ENCODE measurements around the gene F11R.
A peak's percentile ranks its signal among the peaks of the same experiment; 100 is the strongest.

Gene F11R

GRCh38 chr1:161001525-161001924, 19.4 kb downstream of the F11R start:
- TF ChIP-seq, protein P1, sequence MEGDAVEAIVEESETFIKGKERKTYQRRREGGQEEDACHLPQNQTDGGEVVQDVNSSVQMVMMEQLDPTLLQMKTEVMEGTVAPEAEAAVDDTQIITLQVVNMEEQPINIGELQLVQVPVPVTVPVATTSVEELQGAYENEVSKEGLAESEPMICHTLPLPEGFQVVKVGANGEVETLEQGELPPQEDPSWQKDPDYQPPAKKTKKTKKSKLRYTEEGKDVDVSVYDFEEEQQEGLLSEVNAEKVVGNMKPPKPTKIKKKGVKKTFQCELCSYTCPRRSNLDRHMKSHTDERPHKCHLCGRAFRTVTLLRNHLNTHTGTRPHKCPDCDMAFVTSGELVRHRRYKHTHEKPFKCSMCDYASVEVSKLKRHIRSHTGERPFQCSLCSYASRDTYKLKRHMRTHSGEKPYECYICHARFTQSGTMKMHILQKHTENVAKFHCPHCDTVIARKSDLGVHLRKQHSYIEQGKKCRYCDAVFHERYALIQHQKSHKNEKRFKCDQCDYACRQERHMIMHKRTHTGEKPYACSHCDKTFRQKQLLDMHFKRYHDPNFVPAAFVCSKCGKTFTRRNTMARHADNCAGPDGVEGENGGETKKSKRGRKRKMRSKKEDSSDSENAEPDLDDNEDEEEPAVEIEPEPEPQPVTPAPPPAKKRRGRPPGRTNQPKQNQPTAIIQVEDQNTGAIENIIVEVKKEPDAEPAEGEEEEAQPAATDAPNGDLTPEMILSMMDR (IDR thresholded peaks at IDR 0.05; ENCODE audit: poor library complexity, severe bottlenecking), result no peak
- no peak overlapping the region for H3K4me3 ChIP-seq (ENCODE audit: severe bottlenecking)
- ATAC-seq (ENCODE audit: low read depth) (no peak), DNase-seq (ENCODE audit: low spot score) (no peak)
- H3K9me3 ChIP-seq (ENCODE audit: severe bottlenecking), result no peaks in the 10 kb centered on the region
- no peaks in the 10 kb centered on the region for H3K27me3 ChIP-seq (ENCODE audit: insufficient read depth, poor library complexity, severe bottlenecking)
- H3K36me3 ChIP-seq (ENCODE audit: low read depth), result peaks cover 60% of the 10 kb centered on the region
- H3K27ac ChIP-seq (ENCODE audit: poor library complexity, severe bottlenecking), result no peak overlapping the region
- H3K4me1 ChIP-seq (ENCODE audit: insufficient read depth, poor library complexity, severe bottlenecking), result peaks cover 3% of the 10 kb centered on the region

GRCh38 chr1:161000736-161001480, 20.0 kb downstream of the F11R start:
- DNase-seq (ENCODE audit: low spot score), result no peak
- no peak overlapping the region for H3K4me3 ChIP-seq (ENCODE audit: severe bottlenecking)
- TF ChIP-seq, protein P1 (IDR thresholded peaks at IDR 0.05; ENCODE audit: poor library complexity, severe bottlenecking), result no peak
- H3K27me3 ChIP-seq (ENCODE audit: insufficient read depth, poor library complexity, severe bottlenecking), result no peaks in the 10 kb centered on the region
- ATAC-seq (ENCODE audit: low read depth), result no peak
- H3K4me1 ChIP-seq (ENCODE audit: insufficient read depth, poor library complexity, severe bottlenecking), result peaks cover 9% of the 10 kb centered on the region
- H3K27ac ChIP-seq (ENCODE audit: poor library complexity, severe bottlenecking), result no peak overlapping the region
- no peaks in the 10 kb centered on the region for H3K9me3 ChIP-seq (ENCODE audit: severe bottlenecking)
- H3K36me3 ChIP-seq (ENCODE audit: low read depth), result peaks cover 58% of the 10 kb centered on the region

DNA sequence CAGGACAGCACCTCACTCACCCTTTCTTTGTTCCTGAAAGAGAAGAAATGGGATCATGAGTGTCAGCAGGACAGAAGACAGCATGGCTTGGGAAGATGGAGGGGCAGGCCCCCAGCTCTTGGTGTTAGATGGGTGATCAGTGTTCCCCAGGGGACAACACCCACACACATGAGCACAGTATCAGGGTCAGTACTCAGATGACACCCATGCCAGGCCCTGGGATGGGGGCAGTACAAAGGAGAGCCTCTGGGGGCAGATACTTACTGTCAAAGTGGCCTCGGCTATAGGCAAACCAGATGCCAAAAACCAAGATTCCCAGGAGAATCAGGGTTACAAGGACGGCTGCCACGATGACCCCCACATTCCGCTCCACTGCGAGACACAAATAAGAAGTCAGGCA, 21.6 kb downstream of the F11R start:
- peaks cover 19% of the 10 kb centered on the region for H3K4me1 ChIP-seq (ENCODE audit: insufficient read depth, poor library complexity, severe bottlenecking)
- no peak for ATAC-seq (ENCODE audit: low read depth)
- TF ChIP-seq, protein P1 (IDR thresholded peaks at IDR 0.05; ENCODE audit: poor library complexity, severe bottlenecking), result no peak
- no peaks in the 10 kb centered on the region for H3K27me3 ChIP-seq (ENCODE audit: insufficient read depth, poor library complexity, severe bottlenecking)
- no peak for DNase-seq (ENCODE audit: low spot score)
- peaks cover 58% of the 10 kb centered on the region for H3K36me3 ChIP-seq (ENCODE audit: low read depth)
- H3K4me3 ChIP-seq (ENCODE audit: severe bottlenecking), result no peak overlapping the region
- no peak overlapping the region for H3K27ac ChIP-seq (ENCODE audit: poor library complexity, severe bottlenecking)
- no peaks in the 10 kb centered on the region for H3K9me3 ChIP-seq (ENCODE audit: severe bottlenecking)

- H3K4me1 ChIP-seq (ENCODE audit: insufficient read depth, poor library complexity, severe bottlenecking), result peaks cover 19% of the 10 kb centered on the region
- DNase-seq (ENCODE audit: low spot score) (no peak), ATAC-seq (ENCODE audit: low read depth) (peak; percentile 71)
- H3K9me3 ChIP-seq (ENCODE audit: severe bottlenecking), result no peaks in the 10 kb centered on the region
- TF ChIP-seq, protein P1 (IDR thresholded peaks at IDR 0.05; ENCODE audit: poor library complexity, severe bottlenecking), result peak; percentile 72
- no peak overlapping the region for H3K4me3 ChIP-seq (ENCODE audit: severe bottlenecking)
- peak overlapping the region; percentile 70 for H3K27ac ChIP-seq (ENCODE audit: poor library complexity, severe bottlenecking)
- no peaks in the 10 kb centered on the region for H3K27me3 ChIP-seq (ENCODE audit: insufficient read depth, poor library complexity, severe bottlenecking)
- peaks cover 52% of the 10 kb centered on the region for H3K36me3 ChIP-seq (ENCODE audit: low read depth)
Measured at GRCh38 chr1:160997323-160998038, 23.5 kb downstream of the F11R start.
